ENCODE measurements around the gene RBM8A. TPM values are rescaled to one million over a fixed set of nuclear protein-coding genes. Genes with fewer than 3 reads are reported as not detected.
"Not testable (repeated sequence)": the region's sequence is repeated elsewhere in the genome, so short reads cannot be mapped to it uniquely, and the experiment has no call there.

Gene RBM8A
- total RNA-seq, 4 donors from 2014 or later: 47.6 to 105 (median 57.0) TPM

DNA sequence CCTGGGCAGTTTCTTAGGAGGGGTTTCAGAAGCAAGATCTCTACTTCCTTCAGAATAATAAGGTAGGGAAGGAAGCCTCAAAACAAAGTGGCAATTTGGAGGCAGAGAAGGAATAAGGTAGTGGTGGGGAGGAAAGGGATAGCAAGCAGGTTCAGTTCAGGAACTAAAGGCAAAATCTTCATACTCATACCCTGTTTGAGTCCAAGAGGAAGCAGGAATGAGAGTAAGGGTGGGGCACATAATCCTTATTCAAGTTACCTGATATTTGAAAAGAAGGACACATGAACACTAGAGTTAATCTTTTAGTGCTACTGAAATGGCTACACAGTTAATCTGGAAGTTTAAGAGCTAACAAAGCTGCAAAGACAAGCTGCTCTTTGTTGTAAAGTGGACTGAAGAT is 8.4 kb upstream of the RBM8A start:
- no peak for DNase-seq
- Histone ChIP-seq H3K36me3 (peaks cover 0 to 27% (median 0%) of the 10 kb centered on the region in 3 donors), H3K27ac (no peak overlapping the region), H3K4me1 (no peaks in the 10 kb centered on the region), H3K4me3 (no peak overlapping the region), H3K9me3 (no peaks in the 10 kb centered on the region), H3K27me3 (no peaks in the 10 kb centered on the region)
- TF ChIP-seq, protein P1, sequence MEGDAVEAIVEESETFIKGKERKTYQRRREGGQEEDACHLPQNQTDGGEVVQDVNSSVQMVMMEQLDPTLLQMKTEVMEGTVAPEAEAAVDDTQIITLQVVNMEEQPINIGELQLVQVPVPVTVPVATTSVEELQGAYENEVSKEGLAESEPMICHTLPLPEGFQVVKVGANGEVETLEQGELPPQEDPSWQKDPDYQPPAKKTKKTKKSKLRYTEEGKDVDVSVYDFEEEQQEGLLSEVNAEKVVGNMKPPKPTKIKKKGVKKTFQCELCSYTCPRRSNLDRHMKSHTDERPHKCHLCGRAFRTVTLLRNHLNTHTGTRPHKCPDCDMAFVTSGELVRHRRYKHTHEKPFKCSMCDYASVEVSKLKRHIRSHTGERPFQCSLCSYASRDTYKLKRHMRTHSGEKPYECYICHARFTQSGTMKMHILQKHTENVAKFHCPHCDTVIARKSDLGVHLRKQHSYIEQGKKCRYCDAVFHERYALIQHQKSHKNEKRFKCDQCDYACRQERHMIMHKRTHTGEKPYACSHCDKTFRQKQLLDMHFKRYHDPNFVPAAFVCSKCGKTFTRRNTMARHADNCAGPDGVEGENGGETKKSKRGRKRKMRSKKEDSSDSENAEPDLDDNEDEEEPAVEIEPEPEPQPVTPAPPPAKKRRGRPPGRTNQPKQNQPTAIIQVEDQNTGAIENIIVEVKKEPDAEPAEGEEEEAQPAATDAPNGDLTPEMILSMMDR (IDR thresholded peaks at IDR 0.05): no peak
- TF ChIP-seq POLR2A (IDR thresholded peaks at IDR 0.05): no peak

DNA sequence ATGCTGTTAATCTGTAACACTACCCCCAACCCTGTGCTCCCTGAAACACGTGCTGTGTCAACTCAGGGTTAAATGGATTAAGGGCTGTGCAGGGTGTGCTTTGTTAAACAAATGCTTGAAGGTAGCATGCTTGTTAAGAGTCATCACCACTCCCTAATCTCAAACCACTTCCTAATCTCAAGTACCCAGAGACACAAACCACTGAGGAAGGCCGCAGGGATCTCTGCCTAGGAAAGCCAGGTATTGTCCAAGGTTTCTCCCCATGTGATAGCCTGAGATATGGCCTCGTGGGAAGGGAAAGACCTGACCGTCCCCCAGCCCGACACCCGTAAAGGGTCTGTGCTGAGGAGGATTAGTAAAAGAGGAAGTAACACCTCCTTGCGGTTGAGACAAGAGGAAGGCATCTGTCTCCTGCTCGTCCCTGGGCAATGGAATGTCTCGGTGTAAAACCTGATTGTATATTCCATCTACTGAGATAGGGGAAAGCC is 5.3 kb upstream of the RBM8A start:
- H3K4me1 ChIP-seq, H3K4me3 ChIP-seq, H3K9me3 ChIP-seq, H3K27me3 ChIP-seq: not testable (repeated sequence)
- Histone ChIP-seq H3K36me3 (peaks cover 0 to 27% (median 0%) of the 10 kb centered on the region in 3 donors), H3K27ac (peak overlapping the region in 3 of 4 donors; percentile 3 to 67 (median 63))
- peak in 1 of 3 donors; percentile 31 for DNase-seq

DNA sequence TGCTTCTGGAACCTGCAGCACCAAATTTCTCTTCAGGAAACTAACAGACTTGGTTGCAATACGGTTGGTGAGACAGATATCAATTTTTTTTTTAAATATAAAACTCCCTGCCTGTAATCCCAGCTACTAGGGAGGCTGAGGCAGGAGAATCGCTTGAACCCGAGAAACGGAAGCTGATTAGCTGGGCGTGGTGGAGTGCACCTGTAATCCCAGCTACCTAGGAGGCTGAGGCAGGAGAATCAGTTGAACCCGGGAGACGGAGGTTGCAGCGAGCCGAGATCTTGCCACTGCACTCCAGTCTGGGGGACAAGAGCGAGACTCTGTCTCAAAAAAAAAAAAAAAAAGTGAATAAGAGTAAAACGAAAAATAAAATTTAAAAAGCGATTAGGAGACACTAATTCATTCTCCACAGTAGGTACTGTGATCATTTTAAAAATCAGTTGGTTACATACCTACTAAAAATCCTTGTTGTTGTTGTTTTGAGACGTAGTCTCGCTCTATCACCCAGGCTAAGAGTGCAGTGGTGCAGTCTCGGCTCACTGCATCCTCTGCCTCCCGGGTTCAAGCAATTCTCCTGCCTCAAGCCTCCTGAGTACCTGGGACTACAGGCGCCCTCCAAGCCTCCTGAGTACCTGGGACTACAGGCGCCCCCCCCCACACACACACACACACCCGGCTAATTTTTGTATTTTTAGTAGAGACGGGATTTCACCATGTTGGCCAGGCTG is 796 bp upstream of the RBM8A start:
- peak overlapping the region; percentile 55 to 72 (median 60) for H3K4me3 ChIP-seq
- DNase-seq: peak in 1 of 3 donors; percentile 22
- no peaks in the 10 kb centered on the region for H3K27me3 ChIP-seq
- peak overlapping the region; percentile 80 to 94 (median 85) for H3K27ac ChIP-seq
- peaks cover 0 to 7% (median 0%) of the 10 kb centered on the region in 3 donors for H3K36me3 ChIP-seq
- H3K9me3 ChIP-seq: no peaks in the 10 kb centered on the region
- no peak for TF ChIP-seq POLR2A (IDR thresholded peaks at IDR 0.05)
- TF ChIP-seq, protein P1 (IDR thresholded peaks at IDR 0.05): no peak
- H3K4me1 ChIP-seq: peaks cover 2 to 17% (median 7%) of the 10 kb centered on the region in 4 donors

DNA sequence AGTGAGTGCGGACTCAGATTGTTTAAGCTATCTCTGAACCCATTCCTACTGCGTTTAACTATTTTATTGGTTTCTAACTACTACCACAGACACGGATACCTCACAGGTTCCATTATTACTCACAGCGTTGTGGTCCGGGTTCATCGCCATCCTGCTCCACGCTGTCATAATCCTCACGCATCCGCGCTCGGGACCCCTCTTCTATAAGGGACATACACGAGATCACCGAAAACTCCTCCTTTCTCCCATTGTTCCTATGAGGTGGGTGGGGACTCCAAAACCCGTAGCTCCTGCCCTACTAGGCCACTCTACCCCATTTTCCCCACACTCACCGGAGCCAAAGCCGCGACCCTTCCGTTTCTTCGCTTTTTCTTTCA is 610 bp downstream of the RBM8A start:
- H3K4me1 ChIP-seq: peaks cover 2 to 17% (median 7%) of the 10 kb centered on the region in 4 donors
- H3K27me3 ChIP-seq: no peaks in the 10 kb centered on the region
- no peaks in the 10 kb centered on the region for H3K9me3 ChIP-seq
- H3K4me3 ChIP-seq: peak overlapping the region; percentile 55 to 72 (median 60)
- peak overlapping the region; percentile 80 to 94 (median 85) for H3K27ac ChIP-seq
- peaks cover 0 to 12% (median 0%) of the 10 kb centered on the region in 3 donors for H3K36me3 ChIP-seq
- DNase-seq: no peak
- TF ChIP-seq POLR2A (IDR thresholded peaks at IDR 0.05): no peak
- TF ChIP-seq, protein P1 (IDR thresholded peaks at IDR 0.05): no peak

DNA sequence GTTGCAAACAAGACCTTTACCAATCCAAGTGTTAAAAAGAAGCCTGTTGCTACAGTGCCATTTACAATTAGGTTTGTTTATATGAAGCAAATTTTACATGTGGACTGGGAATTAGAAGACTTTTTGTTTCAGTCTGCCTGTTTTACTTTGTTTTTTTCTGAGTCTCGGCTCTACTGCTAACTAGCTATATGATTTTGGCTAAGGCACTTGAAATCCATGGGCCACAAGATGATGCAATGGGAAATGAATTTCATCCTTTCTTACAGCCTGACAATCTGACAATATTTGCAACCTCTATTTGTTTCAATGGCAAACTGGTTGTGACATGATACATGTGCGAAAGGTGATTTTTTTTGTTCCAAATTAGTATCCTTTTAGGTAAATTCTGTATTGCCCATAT is 5.0 kb downstream of the RBM8A start:
- H3K9me3 ChIP-seq: no peaks in the 10 kb centered on the region
- H3K4me1 ChIP-seq: peaks cover 5 to 25% (median 19%) of the 10 kb centered on the region in 4 donors
- H3K27ac ChIP-seq: no peak overlapping the region
- TF ChIP-seq, protein P1 (IDR thresholded peaks at IDR 0.05): no peak
- no peak for TF ChIP-seq POLR2A (IDR thresholded peaks at IDR 0.05)
- no peak for DNase-seq
- H3K4me3 ChIP-seq: no peak overlapping the region
- H3K36me3 ChIP-seq: peaks cover 0 to 12% (median 0%) of the 10 kb centered on the region in 3 donors
- no peaks in the 10 kb centered on the region for H3K27me3 ChIP-seq

DNA sequence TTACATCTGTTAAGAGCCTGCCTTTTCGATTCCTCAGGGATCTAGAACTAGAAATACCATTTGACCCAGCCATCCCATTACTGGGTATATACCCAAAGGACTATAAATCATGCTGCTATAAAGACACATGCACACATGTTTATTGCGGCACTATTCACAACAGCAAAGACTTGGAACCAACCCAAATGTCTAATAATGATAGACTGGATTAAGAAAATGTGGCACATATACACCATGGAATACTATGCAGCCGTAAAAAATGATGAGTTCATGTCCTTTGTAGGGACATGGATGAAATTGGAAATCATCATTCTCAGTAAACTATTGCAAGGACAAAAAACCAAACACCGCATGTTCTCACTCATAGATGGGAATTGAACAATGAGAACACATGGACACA is 7.0 kb downstream of the RBM8A start:
- H3K27me3 ChIP-seq, H3K27ac ChIP-seq, H3K9me3 ChIP-seq, H3K4me3 ChIP-seq, DNase-seq: not testable (repeated sequence)
- Histone ChIP-seq H3K36me3 (peaks cover 0 to 18% (median 0%) of the 10 kb centered on the region in 3 donors), H3K4me1 (peaks cover 0 to 22% (median 15%) of the 10 kb centered on the region in 4 donors)

Measured in Peyer's patch (tissue), 4 donors.